OCI-LY1 (cell line): ENCODE measurements around the gene HYPK.

Experiments
- H2AFZ ChIP-seq: fragments of 200-600 bp; sonication (generic), shearing (Covaris generic); 2 replicates; pipeline ENCODE4 v1.6.0; 2014; ENCODE audit warnings: antibody characterized with exemption, mild to moderate bottlenecking, low read length
- H3F3A ChIP-seq: fragments of 200-600 bp; sonication (generic), shearing (Covaris generic); 2 replicates; pipeline ENCODE4 v1.6.0; 2014; ENCODE audit warnings: mild to moderate bottlenecking, antibody characterized with exemption, low read length, moderate library complexity; ENCODE audit not compliant: insufficient read depth
- H3K27ac ChIP-seq: fragments of 200-600 bp; sonication (generic); 2 replicates; pipeline ENCODE4 v1.5.1; 2014; ENCODE audit warnings: low read length, mixed run types, mild to moderate bottlenecking, low read depth; ENCODE audit not compliant: poor library complexity, severe bottlenecking
- H3K27me3 ChIP-seq: fragments of 200-600 bp; sonication (generic); 2 replicates; pipeline ENCODE4 v1.6.0; 2014; ENCODE audit warnings: antibody characterized with exemption, mild to moderate bottlenecking, low read length, moderate library complexity; ENCODE audit not compliant: insufficient read depth
- H3K36me3 ChIP-seq: fragments of 200-600 bp; sonication (generic); 2 replicates; pipeline ENCODE4 v1.6.1; 2014; ENCODE audit warnings: mild to moderate bottlenecking, antibody characterized with exemption, low read length, moderate library complexity, mixed read lengths; ENCODE audit not compliant: insufficient read depth
- H3K4me1 ChIP-seq: fragments of 200-600 bp; sonication (generic); 2 replicates; pipeline ENCODE4 v1.5.1; 2014; ENCODE audit warnings: mild to moderate bottlenecking, low read length, moderate library complexity; ENCODE audit not compliant: insufficient read depth, severe bottlenecking
- H3K4me2 ChIP-seq: fragments of 200-600 bp; sonication (generic), shearing (Covaris generic); 2 replicates; pipeline ENCODE4 v1.6.1; 2014; ENCODE audit warnings: low read length
- H3K4me3 ChIP-seq: fragments of 200-600 bp; sonication (generic); 2 replicates; pipeline ENCODE4 v1.5.1; 2014; ENCODE audit warnings: low read length, low read depth, mild to moderate bottlenecking, mixed read lengths; ENCODE audit not compliant: poor library complexity, severe bottlenecking
- H3K79me2 ChIP-seq: fragments of 200-600 bp; shearing (Covaris generic); 2 replicates; pipeline ENCODE4 v1.6.1; 2016; ENCODE audit warnings: mixed run types, low read length, mixed read lengths; ENCODE audit not compliant: insufficient read depth
- H3K9ac ChIP-seq: fragments of 200-600 bp; sonication (generic), shearing (Covaris generic); 2 replicates; pipeline ENCODE4 v1.6.1; 2014; ENCODE audit warnings: mild to moderate bottlenecking, low read length, mixed read lengths
- H3K9me2 ChIP-seq: fragments of 200-600 bp; sonication (generic), shearing (Covaris generic); 2 replicates; pipeline ENCODE4 v1.6.1; 2014; ENCODE audit warnings: low read depth, mild to moderate bottlenecking, low read length, mixed read lengths
- H3K9me3 ChIP-seq: fragments of 200-600 bp; shearing (Covaris generic); 2 replicates; pipeline ENCODE4 v1.6.1; 2014; ENCODE audit warnings: low read length, mixed read lengths
- H4K20me1 ChIP-seq: fragments of 200-600 bp; sonication (generic), shearing (Covaris generic); 2 replicates; pipeline ENCODE4 v1.6.0; 2016; ENCODE audit warnings: mild to moderate bottlenecking, low read length; ENCODE audit not compliant: insufficient read depth
- CTCF ChIP-seq: fragments of 200-600 bp; sonication (generic), shearing (Covaris generic); IDR thresholded peaks from 2 replicates; pipeline ENCODE4 v1.5.1; 2017; ENCODE audit warnings: mild to moderate bottlenecking, antibody characterized with exemption, low read length, moderate library complexity, mixed read lengths
- EZH2 ChIP-seq: fragments of 200-600 bp; sonication (generic), shearing (Covaris generic); IDR thresholded peaks from 2 replicates; pipeline ENCODE4 v1.8.0; 2017; ENCODE audit warnings: borderline replicate concordance, mixed run types, mild to moderate bottlenecking, antibody characterized with exemption, low read length, moderate library complexity, mixed read lengths

The HYPK gene

GRCh38 chr15:43795997-43796396 lies 4.4 kb upstream of the HYPK start:
- peaks cover 79% of the 10 kb centered on the region for H3K4me1 ChIP-seq
- peaks cover 17% of the 10 kb centered on the region for H3F3A ChIP-seq
- no peak overlapping the region for H3K9ac ChIP-seq
- H3K27me3 ChIP-seq: no peaks in the 10 kb centered on the region
- no peaks in the 10 kb centered on the region for H3K9me3 ChIP-seq
- peaks cover 53% of the 10 kb centered on the region for H3K36me3 ChIP-seq
- H4K20me1 ChIP-seq: no peaks in the 10 kb centered on the region
- H3K79me2 ChIP-seq: peaks cover 17% of the 10 kb centered on the region
- no peak overlapping the region for H3K4me3 ChIP-seq
- TF ChIP-seq CTCF (no peak), EZH2 (no peak)
- peak overlapping the region; percentile 98 for H3K27ac ChIP-seq
- no peaks in the 10 kb centered on the region for H3K9me2 ChIP-seq
- H2AFZ ChIP-seq: no peak overlapping the region
- H3K4me2 ChIP-seq: 0 out of 2 replicates have a peak overlapping the region, but pooled peaks have one; percentile 5

GRCh38 chr15:43796566-43796965 lies 3.8 kb upstream of the HYPK start:
- H3K4me1 ChIP-seq: peaks cover 78% of the 10 kb centered on the region
- H3K9ac ChIP-seq: no peak overlapping the region
- TF ChIP-seq CTCF: no peak
- TF ChIP-seq EZH2: no peak
- no peaks in the 10 kb centered on the region for H3K9me2 ChIP-seq
- peaks cover 23% of the 10 kb centered on the region for H3K79me2 ChIP-seq
- peaks cover 17% of the 10 kb centered on the region for H3F3A ChIP-seq
- peaks cover 58% of the 10 kb centered on the region for H3K36me3 ChIP-seq
- H2AFZ ChIP-seq: no peak overlapping the region
- no peaks in the 10 kb centered on the region for H3K27me3 ChIP-seq
- no peaks in the 10 kb centered on the region for H3K9me3 ChIP-seq
- no peak overlapping the region for H3K4me2 ChIP-seq
- no peaks in the 10 kb centered on the region for H4K20me1 ChIP-seq
- H3K27ac ChIP-seq: peak overlapping the region; percentile 98
- no peak overlapping the region for H3K4me3 ChIP-seq

GRCh38 chr15:43799209-43799944 lies 1.0 kb upstream of the HYPK start:
- Histone ChIP-seq H3K27ac (peak overlapping the region; percentile 98), H3K9me2 (no peaks in the 10 kb centered on the region), H4K20me1 (no peaks in the 10 kb centered on the region), H3K36me3 (peaks cover 61% of the 10 kb centered on the region), H3F3A (peaks cover 17% of the 10 kb centered on the region), H2AFZ (no peak overlapping the region), H3K4me2 (peak overlapping the region; percentile 80), H3K9ac (peak overlapping the region; percentile 95), H3K4me3 (peak overlapping the region; percentile 95), H3K79me2 (peaks cover 16% of the 10 kb centered on the region), H3K9me3 (no peaks in the 10 kb centered on the region), H3K4me1 (peaks cover 78% of the 10 kb centered on the region), H3K27me3 (no peaks in the 10 kb centered on the region)
- TF ChIP-seq CTCF (peak; percentile 71), EZH2 (no peak)
